Ovary (tissue), 3 donors: ENCODE results near the gene SMIM12.

Experiments
- CTCF ChIP-seq, 3 donors: fragments of 450-650 bp in 2 of 3; fragments of 200-600 bp in 1 of 3; IDR thresholded peaks; one replicate each; pipeline versions ENCODE4 v1.5.1 to v1.8.0; 2016 to 2022; ENCODE audit warnings: antibody characterized with exemption in 3 of 3, mild to moderate bottlenecking in 1 of 3
- EP300 ChIP-seq: sonication (generic); formaldehyde crosslinking; IDR thresholded peaks from one replicate; pipeline ENCODE4 v1.6.1; 2017; ENCODE audit warnings: antibody characterized with exemption
- POLR2A ChIP-seq: fragments of 450-650 bp; IDR thresholded peaks from one replicate; pipeline ENCODE4 v1.6.1; 2017; ENCODE audit warnings: antibody characterized with exemption, mild to moderate bottlenecking, moderate library complexity
- donor health status: DM: no; HTN: no; CAD: no.

- TF ChIP-seq CTCF (IDR thresholded peaks at IDR 0.05) (no peak), POLR2A (no peak), EP300 (no peak)
Observed at GRCh38 chr1:34870395-34870794, 10.8 kb upstream of the SMIM12 start.
